ENCODE data around the gene FKBP4.

- TF ChIP-seq, protein P1, sequence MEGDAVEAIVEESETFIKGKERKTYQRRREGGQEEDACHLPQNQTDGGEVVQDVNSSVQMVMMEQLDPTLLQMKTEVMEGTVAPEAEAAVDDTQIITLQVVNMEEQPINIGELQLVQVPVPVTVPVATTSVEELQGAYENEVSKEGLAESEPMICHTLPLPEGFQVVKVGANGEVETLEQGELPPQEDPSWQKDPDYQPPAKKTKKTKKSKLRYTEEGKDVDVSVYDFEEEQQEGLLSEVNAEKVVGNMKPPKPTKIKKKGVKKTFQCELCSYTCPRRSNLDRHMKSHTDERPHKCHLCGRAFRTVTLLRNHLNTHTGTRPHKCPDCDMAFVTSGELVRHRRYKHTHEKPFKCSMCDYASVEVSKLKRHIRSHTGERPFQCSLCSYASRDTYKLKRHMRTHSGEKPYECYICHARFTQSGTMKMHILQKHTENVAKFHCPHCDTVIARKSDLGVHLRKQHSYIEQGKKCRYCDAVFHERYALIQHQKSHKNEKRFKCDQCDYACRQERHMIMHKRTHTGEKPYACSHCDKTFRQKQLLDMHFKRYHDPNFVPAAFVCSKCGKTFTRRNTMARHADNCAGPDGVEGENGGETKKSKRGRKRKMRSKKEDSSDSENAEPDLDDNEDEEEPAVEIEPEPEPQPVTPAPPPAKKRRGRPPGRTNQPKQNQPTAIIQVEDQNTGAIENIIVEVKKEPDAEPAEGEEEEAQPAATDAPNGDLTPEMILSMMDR (IDR thresholded peaks at IDR 0.05), result no peak
- TF ChIP-seq EZH2phosphoT487 (IDR thresholded peaks at IDR 0.05), result no peak
- no peak for TF ChIP-seq EZH2 (IDR thresholded peaks at IDR 0.05)
These were observed 50.5 kb downstream of the FKBP4 start for GRCh38 chr12:2845280-2845679.
